Measurements from ENCODE around the gene MYO5B. TPM values are rescaled to one million over a fixed set of nuclear protein-coding genes. Genes with fewer than 3 reads are reported as not detected.

Gene MYO5B
- polyA plus RNA-seq, 1 of the 3 experiments (the other 2 are of a cell fraction): 1.3 TPM

DNA sequence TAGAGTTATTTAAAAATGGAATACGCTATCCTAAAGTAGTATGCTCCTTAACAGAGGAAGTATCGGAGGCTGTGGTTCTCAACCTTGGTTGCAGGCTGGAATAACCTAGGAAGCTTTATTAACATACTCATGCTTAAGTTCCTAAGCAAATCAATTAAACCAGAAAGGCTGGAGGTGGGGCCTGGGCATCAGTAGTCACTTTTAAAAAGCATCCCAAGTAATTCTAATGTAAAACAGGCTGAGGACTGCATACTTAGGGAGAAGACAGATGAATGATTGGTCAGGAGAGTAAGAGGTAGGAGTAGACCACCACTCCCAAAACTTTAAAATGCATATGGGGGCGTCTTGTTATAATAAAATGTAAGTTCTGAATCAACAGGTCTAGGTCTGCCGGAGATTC lies 396.9 kb downstream of the MYO5B start:
- Histone ChIP-seq H3K4me1 (ENCODE audit: control insufficient read depth in 1 of 2, insufficient read depth in 2 of 2, low read depth in 1 of 2, low read length in 1 of 2) (peaks cover 0 to 6% of the 10 kb centered on the region in 2 experiments; a peak in 1 of 4 replicates), H3K36me3 (replicated peaks in 1 of 2; ENCODE audit: control insufficient read depth in 1 of 2, insufficient read depth in 2 of 2, low read length in 1 of 2) (peaks cover 56 to 69% of the 10 kb centered on the region in 2 experiments), H3K9me2 (no peaks in the 10 kb centered on the region), H3K79me2 (ENCODE audit: insufficient read depth) (peaks cover 10% of the 10 kb centered on the region; the same call in 1 of the 2 replicates), H3F3A (replicated peaks; ENCODE audit: insufficient read depth) (peaks cover 12% of the 10 kb centered on the region), H3K4me2 (no peak overlapping the region), H2AFZ (ENCODE audit: low read depth) (no peak overlapping the region), H3K9ac (no peak overlapping the region), H3K4me3 (ENCODE audit: low read depth in 2 of 2, low read length in 1 of 2) (no peak overlapping the region), H4K20me1 (ENCODE audit: insufficient read depth) (no peaks in the 10 kb centered on the region), H3K27me3 (ENCODE audit: insufficient read depth) (no peaks in the 10 kb centered on the region), H3K9me3 (no peaks in the 10 kb centered on the region), H3K27ac (ENCODE audit: low read depth in 2 of 2, low read length in 1 of 2) (no peak overlapping the region)
- ChIA-PET POLR2A (no interaction called here), CTCF (no interaction called here)
- WGBS (ENCODE audit: low lambda C conversion rate): 96% methylated on average over 4 of the region's 4 CpGs
- no peak for DNase-seq
- TF ChIP-seq RCOR1 (IDR thresholded peaks at IDR 0.05; ENCODE audit: low read length): no peak
- TF ChIP-seq SIN3A (IDR thresholded peaks at IDR 0.05; ENCODE audit: borderline replicate concordance, low read depth, low read length): no peak
- TF ChIP-seq FOXM1 (IDR thresholded peaks at IDR 0.05; ENCODE audit: low read depth): no peak
- TF ChIP-seq TAF1 (IDR thresholded peaks at IDR 0.05; ENCODE audit: borderline replicate concordance, low read depth, low read length): no peak
- no peak for TF ChIP-seq ELF1 (IDR thresholded peaks at IDR 0.05)
- TF ChIP-seq, protein P1, sequence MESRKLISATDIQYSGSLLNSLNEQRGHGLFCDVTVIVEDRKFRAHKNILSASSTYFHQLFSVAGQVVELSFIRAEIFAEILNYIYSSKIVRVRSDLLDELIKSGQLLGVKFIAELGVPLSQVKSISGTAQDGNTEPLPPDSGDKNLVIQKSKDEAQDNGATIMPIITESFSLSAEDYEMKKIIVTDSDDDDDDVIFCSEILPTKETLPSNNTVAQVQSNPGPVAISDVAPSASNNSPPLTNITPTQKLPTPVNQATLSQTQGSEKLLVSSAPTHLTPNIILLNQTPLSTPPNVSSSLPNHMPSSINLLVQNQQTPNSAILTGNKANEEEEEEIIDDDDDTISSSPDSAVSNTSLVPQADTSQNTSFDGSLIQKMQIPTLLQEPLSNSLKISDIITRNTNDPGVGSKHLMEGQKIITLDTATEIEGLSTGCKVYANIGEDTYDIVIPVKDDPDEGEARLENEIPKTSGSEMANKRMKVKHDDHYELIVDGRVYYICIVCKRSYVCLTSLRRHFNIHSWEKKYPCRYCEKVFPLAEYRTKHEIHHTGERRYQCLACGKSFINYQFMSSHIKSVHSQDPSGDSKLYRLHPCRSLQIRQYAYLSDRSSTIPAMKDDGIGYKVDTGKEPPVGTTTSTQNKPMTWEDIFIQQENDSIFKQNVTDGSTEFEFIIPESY (IDR thresholded peaks at IDR 0.05; ENCODE audit: borderline replicate concordance, low read depth): no peak
- no peak for TF ChIP-seq EZH2phosphoT487 (IDR thresholded peaks at IDR 0.05; ENCODE audit: borderline replicate concordance, low read depth)
- TF ChIP-seq MEF2A (IDR thresholded peaks at IDR 0.05; ENCODE audit: borderline replicate concordance, low read depth): no peak
- no peak for TF ChIP-seq NFIC (IDR thresholded peaks at IDR 0.05; ENCODE audit: borderline replicate concordance)
- TF ChIP-seq GATA2 (CRISPR knock-in tag; IDR thresholded peaks at IDR 0.05): no peak
- TF ChIP-seq NRF1 (IDR thresholded peaks at IDR 0.05; ENCODE audit: low read depth, low read length): no peak
- TF ChIP-seq, protein P2, sequence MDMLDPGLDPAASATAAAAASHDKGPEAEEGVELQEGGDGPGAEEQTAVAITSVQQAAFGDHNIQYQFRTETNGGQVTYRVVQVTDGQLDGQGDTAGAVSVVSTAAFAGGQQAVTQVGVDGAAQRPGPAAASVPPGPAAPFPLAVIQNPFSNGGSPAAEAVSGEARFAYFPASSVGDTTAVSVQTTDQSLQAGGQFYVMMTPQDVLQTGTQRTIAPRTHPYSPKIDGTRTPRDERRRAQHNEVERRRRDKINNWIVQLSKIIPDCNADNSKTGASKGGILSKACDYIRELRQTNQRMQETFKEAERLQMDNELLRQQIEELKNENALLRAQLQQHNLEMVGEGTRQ (IDR thresholded peaks at IDR 0.05; ENCODE audit: borderline replicate concordance, low read depth, low read length): no peak
- TF ChIP-seq SMC3 (IDR thresholded peaks at IDR 0.05; ENCODE audit: low read depth, low read length): no peak
- TF ChIP-seq, protein P3, sequence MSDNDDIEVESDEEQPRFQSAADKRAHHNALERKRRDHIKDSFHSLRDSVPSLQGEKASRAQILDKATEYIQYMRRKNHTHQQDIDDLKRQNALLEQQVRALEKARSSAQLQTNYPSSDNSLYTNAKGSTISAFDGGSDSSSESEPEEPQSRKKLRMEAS (IDR thresholded peaks at IDR 0.05; ENCODE audit: low read depth): no peak
- no peak for TF ChIP-seq CHD2 (IDR thresholded peaks at IDR 0.05; ENCODE audit: low read length, partially characterized antibody)
- no peak for TF ChIP-seq FOSL2 (IDR thresholded peaks at IDR 0.05; ENCODE audit: borderline replicate concordance, low read depth)
- TF ChIP-seq, protein P4, sequence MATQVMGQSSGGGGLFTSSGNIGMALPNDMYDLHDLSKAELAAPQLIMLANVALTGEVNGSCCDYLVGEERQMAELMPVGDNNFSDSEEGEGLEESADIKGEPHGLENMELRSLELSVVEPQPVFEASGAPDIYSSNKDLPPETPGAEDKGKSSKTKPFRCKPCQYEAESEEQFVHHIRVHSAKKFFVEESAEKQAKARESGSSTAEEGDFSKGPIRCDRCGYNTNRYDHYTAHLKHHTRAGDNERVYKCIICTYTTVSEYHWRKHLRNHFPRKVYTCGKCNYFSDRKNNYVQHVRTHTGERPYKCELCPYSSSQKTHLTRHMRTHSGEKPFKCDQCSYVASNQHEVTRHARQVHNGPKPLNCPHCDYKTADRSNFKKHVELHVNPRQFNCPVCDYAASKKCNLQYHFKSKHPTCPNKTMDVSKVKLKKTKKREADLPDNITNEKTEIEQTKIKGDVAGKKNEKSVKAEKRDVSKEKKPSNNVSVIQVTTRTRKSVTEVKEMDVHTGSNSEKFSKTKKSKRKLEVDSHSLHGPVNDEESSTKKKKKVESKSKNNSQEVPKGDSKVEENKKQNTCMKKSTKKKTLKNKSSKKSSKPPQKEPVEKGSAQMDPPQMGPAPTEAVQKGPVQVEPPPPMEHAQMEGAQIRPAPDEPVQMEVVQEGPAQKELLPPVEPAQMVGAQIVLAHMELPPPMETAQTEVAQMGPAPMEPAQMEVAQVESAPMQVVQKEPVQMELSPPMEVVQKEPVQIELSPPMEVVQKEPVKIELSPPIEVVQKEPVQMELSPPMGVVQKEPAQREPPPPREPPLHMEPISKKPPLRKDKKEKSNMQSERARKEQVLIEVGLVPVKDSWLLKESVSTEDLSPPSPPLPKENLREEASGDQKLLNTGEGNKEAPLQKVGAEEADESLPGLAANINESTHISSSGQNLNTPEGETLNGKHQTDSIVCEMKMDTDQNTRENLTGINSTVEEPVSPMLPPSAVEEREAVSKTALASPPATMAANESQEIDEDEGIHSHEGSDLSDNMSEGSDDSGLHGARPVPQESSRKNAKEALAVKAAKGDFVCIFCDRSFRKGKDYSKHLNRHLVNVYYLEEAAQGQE (IDR thresholded peaks at IDR 0.05; ENCODE audit: low read depth, low read length): no peak

All from SK-N-SH (cell line).